Brain pericyte (primary cell): ENCODE results near the gene SSBP4.

Experiments used
- DNase-seq: peaks from one replicate; pipeline ENCODE4 v3.0.0-alpha.2; 2012; ENCODE audit warnings: low read depth, low spot score

The SSBP4 gene

DNA sequence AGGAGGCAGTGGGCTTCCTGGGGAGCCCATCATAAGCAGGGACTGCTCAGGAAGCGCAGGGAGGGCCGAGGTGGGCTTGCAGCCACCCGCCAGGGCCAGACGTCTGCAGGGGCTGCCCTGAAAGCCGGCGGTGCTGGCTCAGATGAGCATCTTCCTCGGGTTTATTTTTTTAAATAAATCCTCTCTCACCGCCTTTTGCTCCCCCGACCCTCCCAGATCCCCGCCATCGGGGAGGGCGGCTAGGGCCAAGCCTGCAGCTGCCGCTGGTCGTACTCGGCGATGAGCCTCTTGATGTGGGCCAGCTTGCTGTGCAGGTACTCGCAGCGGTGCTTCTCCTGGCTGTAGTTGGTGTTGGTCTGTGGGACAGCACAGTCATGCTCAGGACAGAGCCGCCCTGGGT is 25.3 kb downstream of the SSBP4 start:
- DNase-seq, result no peak

- DNase-seq, result no peak
Measured at GRCh38 chr19:18445262-18445948, 26.2 kb downstream of the SSBP4 start.

DNA sequence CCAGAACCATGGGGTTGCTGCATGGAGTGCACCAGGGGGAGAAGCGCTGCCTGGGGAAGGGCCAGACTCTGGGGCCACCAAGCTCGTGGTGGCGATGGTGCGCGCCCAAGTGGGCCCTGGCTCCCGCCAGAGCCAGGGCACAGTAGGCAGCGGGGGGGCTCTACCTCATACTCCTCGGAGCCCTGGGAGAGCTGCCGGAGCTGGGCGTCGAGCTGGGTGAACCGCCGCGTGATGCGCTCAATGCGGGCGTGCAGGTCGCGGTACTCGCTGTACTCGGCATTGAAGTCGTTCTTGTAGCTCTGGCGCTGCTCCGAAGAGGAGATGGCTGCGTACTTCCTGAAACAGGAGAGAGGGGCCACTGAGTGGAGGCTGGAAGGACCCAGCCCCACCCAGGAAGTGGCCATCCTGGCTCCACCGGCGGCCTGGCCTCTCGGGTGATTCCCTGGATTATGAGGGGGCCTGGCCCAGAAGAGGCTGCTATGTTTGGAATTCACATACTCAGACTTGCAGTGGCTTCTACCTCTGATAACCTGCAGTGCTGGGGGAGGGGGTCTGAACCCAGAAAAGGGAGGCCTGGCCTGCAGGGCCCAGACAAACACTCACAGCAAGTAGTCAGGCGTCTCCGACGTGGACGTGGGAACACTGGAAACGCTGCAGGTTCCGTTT is 27.1 kb downstream of the SSBP4 start:
- DNase-seq, result no peak

GRCh38 chr19:18446811-18447359 is 27.7 kb downstream of the SSBP4 start:
- DNase-seq, result no peak

GRCh38 chr19:18449552-18449951 is 30.4 kb downstream of the SSBP4 start:
- DNase-seq, result no peak

DNA sequence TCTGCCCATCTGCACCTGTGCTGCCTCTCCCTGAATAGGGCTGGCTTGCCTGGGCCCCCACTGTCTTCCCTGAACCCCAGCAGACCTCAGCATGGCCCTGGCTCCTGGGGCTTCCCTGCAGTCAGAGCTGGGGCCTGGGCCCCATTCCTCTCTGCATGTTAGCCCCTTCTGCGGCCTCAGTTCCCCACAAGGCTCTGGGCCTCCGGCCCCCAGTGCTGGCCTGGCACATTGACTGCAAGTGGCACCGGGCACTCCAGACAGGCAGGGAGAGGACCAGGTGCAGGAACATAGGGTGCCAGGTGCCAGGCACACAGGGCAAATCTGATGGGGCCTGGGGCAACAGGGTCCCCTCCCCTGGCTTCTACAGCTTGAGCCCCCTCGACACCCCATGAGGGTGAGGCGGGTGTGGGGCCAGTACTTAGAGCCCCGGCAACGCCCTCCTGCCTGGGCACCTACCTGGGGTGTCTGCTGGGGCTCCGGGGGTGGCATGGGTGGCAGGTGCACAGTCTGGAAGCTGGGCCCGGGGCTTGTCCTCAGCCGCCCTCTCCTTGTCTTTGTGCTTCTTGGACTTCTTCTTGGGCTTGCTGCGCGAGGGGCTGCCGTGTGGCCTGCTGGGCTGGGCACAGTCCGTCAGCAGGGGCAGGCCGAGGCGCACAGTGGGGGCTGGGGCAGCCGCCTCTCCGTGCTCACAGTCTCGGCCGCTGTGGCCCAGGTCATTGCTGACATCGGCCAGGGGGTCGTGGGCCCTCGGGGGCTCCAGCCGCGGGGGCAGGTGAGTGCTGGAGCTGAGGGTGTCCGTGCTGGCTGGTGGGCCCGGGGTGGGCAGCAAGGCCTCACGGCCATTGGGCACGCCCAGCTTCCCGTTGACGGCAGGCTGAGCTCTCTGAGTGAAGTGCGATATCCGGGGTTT is 31.1 kb downstream of the SSBP4 start:
- DNase-seq, result no peak

DNA sequence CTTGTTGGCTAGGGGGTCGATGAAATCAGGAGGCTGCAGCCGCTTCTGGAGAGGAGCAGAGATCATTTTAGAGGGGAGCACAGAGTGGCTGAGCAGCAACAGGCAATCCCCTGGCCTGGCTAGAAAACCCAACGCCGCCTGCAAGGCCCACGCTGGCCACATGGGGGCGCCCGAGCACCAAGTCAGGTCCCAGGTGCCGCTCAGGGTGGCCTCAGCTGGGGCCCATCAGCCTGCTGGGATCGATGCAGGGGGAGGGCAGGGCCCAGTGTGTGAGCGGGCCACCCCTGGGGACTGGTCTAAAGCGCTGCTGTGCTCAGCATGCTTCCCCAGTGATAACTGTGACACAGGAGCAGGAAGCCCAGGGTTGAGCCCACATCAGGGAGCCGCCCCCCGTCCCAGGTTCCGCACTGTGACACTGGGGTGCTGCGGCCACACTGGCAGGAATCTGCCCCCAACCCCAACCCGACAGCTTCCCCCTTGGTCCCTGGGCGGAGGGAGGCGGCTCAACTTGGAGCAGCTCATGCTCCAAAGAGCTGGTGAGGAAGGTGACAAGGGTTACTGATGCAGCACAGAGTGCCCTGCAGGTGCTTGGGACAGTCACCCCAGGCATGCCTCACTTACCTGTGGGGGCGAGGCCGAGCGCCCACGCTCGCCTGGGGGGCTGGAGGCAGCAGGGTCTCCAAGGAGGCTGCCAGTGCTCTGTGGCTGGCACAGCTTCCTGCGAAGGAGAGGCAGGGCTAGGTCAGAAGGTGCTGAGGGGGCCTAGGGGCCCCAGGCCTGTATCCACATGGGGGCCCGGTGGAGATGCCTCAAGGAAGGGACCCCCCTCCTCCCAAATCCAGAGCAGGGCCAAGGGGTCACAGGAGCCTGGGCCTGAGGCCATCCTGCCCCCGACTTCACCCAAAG is 32.0 kb downstream of the SSBP4 start:
- no peak for DNase-seq

- DNase-seq, result no peak
Measured at GRCh38 chr19:18452386-18452785, 33.2 kb downstream of the SSBP4 start.

GRCh38 chr19:18453269-18454024 is 34.2 kb downstream of the SSBP4 start:
- DNase-seq, result no peak

DNA sequence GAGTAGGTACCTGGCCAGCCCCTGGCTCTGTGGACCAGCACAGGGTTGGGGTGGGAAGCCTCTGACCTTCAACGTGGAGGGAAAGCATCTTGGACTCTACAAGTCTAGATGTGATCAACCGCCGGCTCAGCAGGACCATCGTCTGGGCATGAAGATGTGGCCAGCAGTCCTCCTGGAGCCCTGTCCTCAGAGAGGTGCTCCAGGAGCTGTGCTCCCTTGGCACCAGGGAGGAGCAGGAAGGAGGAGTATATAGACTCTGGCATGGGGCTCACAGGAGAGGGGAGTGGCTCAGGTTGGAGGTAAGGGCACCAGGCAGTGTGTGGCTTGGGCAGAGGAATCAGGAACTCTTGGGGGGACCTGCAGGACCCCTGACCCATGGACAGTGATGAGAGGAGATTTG is 37.1 kb downstream of the SSBP4 start:
- no peak for DNase-seq

GRCh38 chr19:18456974-18457373 is 37.8 kb downstream of the SSBP4 start:
- DNase-seq, result no peak

DNA sequence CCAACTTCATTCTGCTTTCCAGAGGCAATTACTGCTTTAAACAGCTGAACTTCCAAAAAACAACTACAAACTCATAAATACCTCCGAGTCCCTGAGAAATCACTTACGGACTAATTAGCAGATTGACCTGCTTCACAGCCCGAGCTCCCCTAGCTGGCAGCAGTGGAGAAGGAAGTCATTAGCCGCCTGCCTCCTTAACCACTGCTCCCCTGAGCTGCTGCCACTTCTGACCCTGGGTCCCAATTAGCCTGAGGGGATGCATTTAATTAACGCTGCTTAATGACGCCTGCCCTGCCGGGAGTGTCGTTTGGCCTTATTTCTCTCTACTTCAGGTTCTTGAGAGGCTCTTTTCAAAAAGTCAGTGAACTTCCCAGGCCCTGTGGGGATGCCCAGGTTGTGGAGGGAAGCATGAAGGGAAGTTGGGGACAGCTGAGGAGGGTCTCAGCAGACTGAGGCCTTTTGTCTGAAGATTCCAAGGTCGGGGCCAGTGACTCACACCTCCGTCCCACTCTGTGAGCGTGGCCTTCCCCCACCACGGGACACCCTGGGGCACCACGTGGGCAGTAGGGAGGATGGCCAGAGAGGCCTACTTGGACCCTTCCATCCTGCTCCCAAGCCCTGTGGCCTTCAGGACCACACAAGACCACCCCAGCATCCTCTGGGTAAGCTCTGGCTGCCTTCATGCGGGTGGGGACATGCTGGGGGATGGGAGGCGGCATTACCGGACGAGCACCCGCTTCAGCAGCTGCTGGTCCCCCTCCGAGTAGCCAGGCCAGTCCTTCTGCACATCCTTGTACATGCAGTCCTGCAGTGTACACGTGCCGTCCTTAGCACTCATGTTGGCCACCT is 38.5 kb downstream of the SSBP4 start:
- DNase-seq, result no peak

- DNase-seq, result no peak
Measured at GRCh38 chr19:18460900-18461299, 41.7 kb downstream of the SSBP4 start.

GRCh38 chr19:18461471-18461870 is 42.3 kb downstream of the SSBP4 start:
- no peak for DNase-seq

GRCh38 chr19:18464646-18465045 is 45.4 kb downstream of the SSBP4 start:
- DNase-seq, result peak; percentile 84

DNA sequence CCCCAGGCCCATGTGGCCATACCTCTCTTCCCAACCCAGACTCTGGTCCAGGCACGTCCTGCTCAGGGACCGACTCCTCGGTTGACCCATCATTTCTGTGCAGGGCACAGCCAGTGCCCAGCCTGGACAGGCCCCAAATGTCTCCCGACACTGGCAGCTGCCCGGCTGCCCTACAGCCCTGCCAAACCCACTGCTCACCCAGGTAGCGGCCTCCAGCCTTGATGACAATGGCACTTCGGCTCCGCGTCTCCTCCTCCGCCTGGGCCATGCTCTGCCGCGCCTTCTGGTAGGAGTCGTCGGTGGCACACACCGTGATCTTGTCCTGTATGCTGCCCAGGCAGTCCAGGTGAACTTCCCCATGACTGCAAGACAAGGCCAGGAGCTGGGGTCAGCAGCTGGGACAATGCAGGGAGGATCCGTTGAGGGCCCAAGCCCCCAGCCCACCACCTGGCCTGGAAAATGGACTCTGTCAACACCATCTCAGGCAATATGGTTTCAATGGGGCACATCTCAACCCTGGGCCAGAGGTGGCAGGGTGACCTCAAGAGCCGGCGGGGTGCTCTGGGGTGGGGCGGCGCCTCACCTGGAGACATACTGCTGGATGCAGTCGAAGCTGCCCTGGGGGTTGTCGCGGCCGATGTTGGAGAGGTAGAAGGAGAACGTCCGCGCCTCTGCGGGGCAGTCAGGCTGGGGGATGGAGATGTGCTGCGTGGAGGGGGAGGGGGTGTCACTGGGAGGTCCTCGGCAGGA is 46.2 kb downstream of the SSBP4 start:
- DNase-seq, result no peak

- DNase-seq, result no peak
Measured at GRCh38 chr19:18465964-18466339, 46.8 kb downstream of the SSBP4 start.

DNA sequence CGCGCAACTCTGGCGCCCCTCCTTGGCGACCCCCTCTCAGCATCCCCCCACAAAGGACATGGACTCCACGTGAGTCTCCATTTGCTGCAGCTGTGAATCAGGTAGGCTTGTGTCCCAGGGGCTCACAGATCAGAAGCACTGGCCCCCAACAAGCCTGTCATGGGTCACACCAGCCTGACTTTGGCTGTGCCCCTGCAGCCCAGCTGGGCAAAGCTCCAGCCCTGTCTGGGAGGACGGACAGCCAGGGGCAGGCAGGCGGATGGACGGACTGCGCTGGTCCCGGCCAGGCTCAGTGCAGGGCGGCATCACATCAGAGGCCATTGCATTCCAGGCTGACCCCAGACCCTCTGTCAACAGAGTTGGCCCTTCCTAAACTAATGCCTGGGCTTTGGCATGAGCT is 47.2 kb downstream of the SSBP4 start:
- no peak for DNase-seq

DNA sequence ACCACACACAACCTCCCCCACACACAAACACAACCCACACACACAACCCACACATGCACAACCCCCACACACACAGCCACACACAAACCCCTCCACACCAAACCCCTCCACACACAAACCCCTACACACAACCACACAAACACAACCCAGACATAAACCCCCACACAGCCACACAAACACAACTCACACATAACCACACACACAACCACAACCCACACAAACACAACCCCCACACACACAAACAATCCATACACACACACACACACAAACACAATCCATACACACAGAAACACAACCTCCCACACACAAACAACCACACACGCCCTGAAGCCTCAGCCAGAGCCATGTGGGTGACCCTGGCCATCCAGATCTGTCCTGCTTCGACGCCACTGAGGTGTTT is 48.8 kb downstream of the SSBP4 start:
- DNase-seq, result no peak
